Measurements from ENCODE around the gene CRISP1. TPM values are rescaled to one million over a fixed set of nuclear protein-coding genes. Genes with fewer than 3 reads are reported as not detected.
"Not testable (repeated sequence)": the region's sequence is repeated elsewhere in the genome, so short reads cannot be mapped to it uniquely, and the experiment has no call there.

The CRISP1 gene
- total and polyA plus RNA-seq, 9 donors = not detected

DNA sequence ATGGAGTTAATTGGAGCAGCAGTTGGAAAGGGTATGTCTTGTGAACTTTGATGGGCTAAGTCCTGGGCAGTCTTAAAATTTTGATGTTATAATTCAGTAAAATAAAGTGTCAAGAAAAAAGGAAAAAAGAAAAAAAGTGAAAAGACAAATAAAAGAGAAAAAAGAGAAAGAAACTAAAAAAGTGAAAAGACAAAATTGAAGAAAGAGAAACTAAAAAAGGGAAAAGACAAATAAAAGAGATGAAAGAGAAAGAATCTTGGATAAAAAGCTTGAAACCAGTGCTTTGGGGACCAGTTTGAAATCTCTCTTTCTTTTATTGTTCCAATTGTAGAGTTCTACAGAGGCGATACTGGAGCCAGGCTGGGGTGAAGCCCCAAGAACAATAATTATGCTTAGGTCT is 67.2 kb downstream of the CRISP1 start:
- no peak for DNase-seq
- TF ChIP-seq, protein P1, sequence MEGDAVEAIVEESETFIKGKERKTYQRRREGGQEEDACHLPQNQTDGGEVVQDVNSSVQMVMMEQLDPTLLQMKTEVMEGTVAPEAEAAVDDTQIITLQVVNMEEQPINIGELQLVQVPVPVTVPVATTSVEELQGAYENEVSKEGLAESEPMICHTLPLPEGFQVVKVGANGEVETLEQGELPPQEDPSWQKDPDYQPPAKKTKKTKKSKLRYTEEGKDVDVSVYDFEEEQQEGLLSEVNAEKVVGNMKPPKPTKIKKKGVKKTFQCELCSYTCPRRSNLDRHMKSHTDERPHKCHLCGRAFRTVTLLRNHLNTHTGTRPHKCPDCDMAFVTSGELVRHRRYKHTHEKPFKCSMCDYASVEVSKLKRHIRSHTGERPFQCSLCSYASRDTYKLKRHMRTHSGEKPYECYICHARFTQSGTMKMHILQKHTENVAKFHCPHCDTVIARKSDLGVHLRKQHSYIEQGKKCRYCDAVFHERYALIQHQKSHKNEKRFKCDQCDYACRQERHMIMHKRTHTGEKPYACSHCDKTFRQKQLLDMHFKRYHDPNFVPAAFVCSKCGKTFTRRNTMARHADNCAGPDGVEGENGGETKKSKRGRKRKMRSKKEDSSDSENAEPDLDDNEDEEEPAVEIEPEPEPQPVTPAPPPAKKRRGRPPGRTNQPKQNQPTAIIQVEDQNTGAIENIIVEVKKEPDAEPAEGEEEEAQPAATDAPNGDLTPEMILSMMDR (IDR thresholded peaks at IDR 0.05) = no peak
- TF ChIP-seq EP300 (IDR thresholded peaks at IDR 0.05) = no peak
- no peak for TF ChIP-seq POLR2A (IDR thresholded peaks at IDR 0.05)
- Histone ChIP-seq H3K4me1 (ENCODE audit: insufficient read depth) (no peaks in the 10 kb centered on the region), H3K27me3 (no peaks in the 10 kb centered on the region), H3K36me3 (no peaks in the 10 kb centered on the region), H3K27ac (no peak overlapping the region), H3K9me3 (no peaks in the 10 kb centered on the region), H3K4me3 (no peak overlapping the region)
- 88 to 98% (median 89%) methylated on average over 1 of the region's 1 CpG for WGBS, 3 donors
- intact Hi-C loops (cut with DNase I) = no loop called here

DNA sequence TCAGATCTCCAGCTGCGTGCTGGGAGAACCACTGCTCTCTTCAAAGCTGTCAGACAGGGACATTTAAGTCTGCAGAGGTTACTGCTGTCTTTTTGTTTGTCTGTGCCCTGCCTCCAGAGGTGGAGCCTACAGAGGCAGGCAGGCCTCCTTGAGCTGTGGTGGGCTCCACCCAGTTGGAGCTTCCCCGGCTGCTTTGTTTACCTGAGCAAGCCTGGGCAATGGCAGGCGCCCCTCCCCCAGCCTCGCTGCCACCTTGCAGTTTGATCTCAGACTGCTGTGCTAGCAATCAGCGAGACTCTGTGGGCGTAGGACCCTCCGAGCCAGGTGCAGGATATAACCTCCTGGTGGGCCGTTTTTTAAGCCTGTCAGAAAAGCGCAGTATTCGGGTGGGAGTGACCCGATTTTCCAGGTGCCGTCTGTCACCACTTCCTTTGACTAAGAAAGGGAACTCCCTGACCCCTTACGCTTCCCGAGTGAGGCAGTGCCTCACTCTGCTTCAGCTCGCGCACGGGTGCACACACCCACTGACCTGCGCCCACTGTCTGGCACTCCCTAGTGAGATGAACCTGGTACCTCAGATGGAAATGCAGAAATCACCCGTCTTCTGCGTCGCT is 69.4 kb downstream of the CRISP1 start:
- H3K27ac ChIP-seq; H3K4me1 ChIP-seq (ENCODE audit: insufficient read depth); H3K27me3 ChIP-seq; H3K4me3 ChIP-seq; H3K9me3 ChIP-seq; intact Hi-C loops (cut with DNase I); DNase-seq; H3K36me3 ChIP-seq: not testable (repeated sequence)
- 85 to 89% (median 86%) methylated on average over 20 of the region's 21 CpGs for WGBS, 3 donors

DNA sequence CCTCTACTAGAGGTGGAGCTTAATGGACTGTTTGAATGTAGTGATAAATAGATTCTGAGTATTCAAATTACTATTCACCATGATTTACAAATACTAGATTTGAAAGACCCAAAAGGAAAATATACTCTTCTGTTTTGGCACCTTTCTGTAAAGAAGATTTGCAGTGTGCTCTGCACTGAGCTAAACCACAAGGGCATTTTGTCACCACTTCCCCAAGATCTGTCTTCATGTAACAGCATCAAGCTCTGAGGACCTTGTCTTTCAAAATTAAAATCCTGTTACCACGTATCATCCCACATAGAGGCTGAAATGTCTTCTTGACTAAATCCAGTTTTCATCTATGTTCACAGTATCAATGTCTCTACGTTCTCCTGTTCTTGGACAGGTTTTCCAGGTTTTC is 76.0 kb downstream of the CRISP1 start:
- DNase-seq = no peak
- Histone ChIP-seq H3K9me3 (no peaks in the 10 kb centered on the region), H3K4me1 (ENCODE audit: insufficient read depth) (no peaks in the 10 kb centered on the region), H3K4me3 (no peak overlapping the region), H3K36me3 (no peaks in the 10 kb centered on the region), H3K27me3 (no peaks in the 10 kb centered on the region), H3K27ac (no peak overlapping the region)
- WGBS, 3 donors = 80 to 85% (median 80%) methylated on average over 2 of the region's 2 CpGs
- intact Hi-C loops (cut with DNase I) = no loop called here
- TF ChIP-seq, protein P1 (IDR thresholded peaks at IDR 0.05) = no peak
- no peak for TF ChIP-seq EP300 (IDR thresholded peaks at IDR 0.05)
- no peak for TF ChIP-seq POLR2A (IDR thresholded peaks at IDR 0.05)

- Histone ChIP-seq H3K27me3 (no peaks in the 10 kb centered on the region), H3K27ac (no peak within 1 kb of the TSS), H3K4me3 (no peak within 1 kb of the TSS), H3K9me3 (no peaks in the 10 kb centered on the region), H3K4me1 (ENCODE audit: insufficient read depth) (no peaks in the 10 kb centered on the region), H3K36me3 (no peaks in the 10 kb centered on the region)
- TF ChIP-seq EP300 (IDR thresholded peaks at IDR 0.05) = no peak
- TF ChIP-seq, protein P1 (IDR thresholded peaks at IDR 0.05) = no peak
- no peak for TF ChIP-seq POLR2A (IDR thresholded peaks at IDR 0.05)
- no peak for DNase-seq
- intact Hi-C loops (cut with DNase I) = no loop called here
- WGBS, 3 donors = 89 to 91% (median 91%) methylated on average over 8 of the region's 8 CpGs
Observed at GRCh38 chr6:49787176-49787575, 79.2 kb downstream of the CRISP1 start, which contains the start of gene PGK2. PGK2 (minus strand) TSS chr6:49787285; CDS start chr6:49787187, 98 bp downstream.

- no peak for DNase-seq
- intact Hi-C loops (cut with DNase I) = no loop called here
- Histone ChIP-seq H3K27ac (no peak overlapping the region), H3K9me3 (no peaks in the 10 kb centered on the region), H3K4me3 (no peak overlapping the region), H3K27me3 (no peaks in the 10 kb centered on the region), H3K4me1 (ENCODE audit: insufficient read depth) (no peaks in the 10 kb centered on the region), H3K36me3 (no peaks in the 10 kb centered on the region)
- TF ChIP-seq EP300 (IDR thresholded peaks at IDR 0.05) (no peak), POLR2A (IDR thresholded peaks at IDR 0.05) (no peak)
- TF ChIP-seq, protein P1 (IDR thresholded peaks at IDR 0.05) = no peak
Observed at GRCh38 chr6:49784272-49784671, 82.1 kb downstream of the CRISP1 start.

Other genes with a start within 250 kb of the CRISP1 start
- under 1 TPM in 2 of 7 donors, not detected in 5; 0.40 to 0.43 TPM for gene RHAG, start 229.7 kb downstream of the CRISP1 start, total RNA-seq
- gene RHAG, start 229.7 kb downstream of the CRISP1 start, polyA plus RNA-seq = not detected
- gene CRISP2, start 153.0 kb downstream of the CRISP1 start, total RNA-seq = 10 to 100 TPM in 1 of 7 donors, under 1 TPM in 2, not detected in 4; 0.64 to 24.1 (median 0.72) TPM
- under 1 TPM in 1 of 2 donors, not detected in 1; 0.06 TPM for gene CRISP2, start 153.0 kb downstream of the CRISP1 start, polyA plus RNA-seq
- 100 to 1,000 TPM in 1 of 7 donors, 10 to 100 TPM in 4, under 1 TPM in 1, not detected in 1; 0.30 to 541 (median 21.1) TPM for gene CRISP3, start 122.1 kb downstream of the CRISP1 start, total RNA-seq
- under 1 TPM; 0.10 to 0.90 TPM for gene CRISP3, start 122.1 kb downstream of the CRISP1 start, polyA plus RNA-seq
- not detected for gene PGK2, start 79.2 kb downstream of the CRISP1 start, total RNA-seq
- gene PGK2, start 79.2 kb downstream of the CRISP1 start, polyA plus RNA-seq = not detected
- not detected for gene DEFB114, start 97.6 kb upstream of the CRISP1 start, total RNA-seq
- not detected for gene DEFB114, start 97.6 kb upstream of the CRISP1 start, polyA plus RNA-seq
- gene DEFB113, start 103.1 kb upstream of the CRISP1 start, total RNA-seq = not detected
- gene DEFB113, start 103.1 kb upstream of the CRISP1 start, polyA plus RNA-seq = not detected
- gene DEFB110, start 155.5 kb upstream of the CRISP1 start, total RNA-seq = not detected
- gene DEFB110, start 155.5 kb upstream of the CRISP1 start, polyA plus RNA-seq = not detected
- gene DEFB112, start 183.4 kb upstream of the CRISP1 start, total RNA-seq = not detected
- not detected for gene DEFB112, start 183.4 kb upstream of the CRISP1 start, polyA plus RNA-seq